ENCODE results near the gene DMXL2.

- TF ChIP-seq CTCF (IDR thresholded peaks at IDR 0.05; ENCODE audit: low read length): no peak
- TF ChIP-seq EZH2 (IDR thresholded peaks at IDR 0.05; ENCODE audit: borderline replicate concordance, low read length): no peak
Measured at GRCh38 chr15:51576286-51576850, 46.2 kb downstream of the DMXL2 start.

Data from OCI-LY1 (cell line).